HG02943 (cell line): ENCODE data around the gene PTCD2.
A peak's percentile ranks its signal among the peaks of the same experiment; 100 is the strongest.

ENCODE experiments used
- ATAC-seq: cut with Tn5 transposase; IDR thresholded peaks from one replicate; pipeline ENCODE4 v1.9.1; 2021; ENCODE audit warnings: mild to moderate bottlenecking, low read depth, moderate library complexity; ENCODE audit not compliant: unreplicated experiment

The PTCD2 gene, protein sequence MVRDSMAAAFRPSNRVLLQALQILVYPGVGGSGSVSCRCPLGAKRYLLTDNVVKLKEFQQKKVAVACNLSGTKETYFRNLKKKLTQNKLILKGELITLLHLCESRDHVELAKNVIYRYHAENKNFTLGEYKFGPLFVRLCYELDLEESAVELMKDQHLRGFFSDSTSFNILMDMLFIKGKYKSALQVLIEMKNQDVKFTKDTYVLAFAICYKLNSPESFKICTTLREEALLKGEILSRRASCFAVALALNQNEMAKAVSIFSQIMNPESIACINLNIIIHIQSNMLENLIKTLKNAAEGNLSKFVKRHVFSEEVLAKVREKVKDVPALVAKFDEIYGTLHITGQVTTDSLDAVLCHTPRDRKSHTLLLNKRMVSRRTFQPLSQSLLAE

DNA sequence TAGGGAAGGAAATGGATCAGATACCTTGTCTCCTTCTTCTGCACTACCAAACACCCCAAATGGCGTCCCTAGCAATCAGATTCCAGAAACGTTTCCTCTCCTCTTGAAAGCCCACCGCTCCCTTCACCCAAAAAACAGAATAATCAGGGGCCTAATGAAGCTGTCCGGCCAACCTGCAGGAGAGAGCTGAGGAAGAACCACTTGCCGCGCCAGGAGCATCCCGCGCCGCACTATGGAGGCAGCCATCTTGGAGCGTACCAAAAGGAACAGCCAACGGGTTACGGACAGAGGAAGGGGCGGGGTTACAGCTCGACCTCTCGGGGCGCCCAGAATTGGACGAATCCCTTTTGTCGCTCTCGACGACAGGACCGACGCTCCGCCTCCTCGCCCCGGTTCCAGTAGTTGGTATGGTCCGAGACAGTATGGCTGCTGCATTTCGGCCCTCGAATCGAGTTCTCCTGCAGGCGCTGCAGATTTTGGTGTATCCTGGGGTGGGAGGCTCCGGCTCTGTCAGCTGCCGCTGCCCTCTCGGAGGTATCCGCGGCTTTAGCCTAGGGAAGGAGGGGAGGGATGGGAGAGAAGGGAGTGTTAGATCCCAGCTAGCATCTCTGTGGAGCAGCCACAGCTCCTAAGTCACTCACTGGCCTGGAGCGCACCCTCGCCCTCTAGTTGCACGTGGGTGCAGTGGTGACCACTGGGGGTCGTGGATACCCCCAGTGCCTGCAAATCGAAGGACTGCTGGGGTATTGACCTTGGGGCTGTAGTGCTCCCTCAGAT lies at the start of gene PTCD2, which contains the start of gene MRPS27:
Gene PTCD2, plus strand, starts transcription at position 398 of the 777 bp plus-strand sequence. Its CDS starts 10 bp downstream, at position 408.
Gene MRPS27, minus strand, starts transcription at position 265 of the 777 bp plus-strand sequence. Its CDS starts 19 bp downstream, at position 246.
- ATAC-seq: peak; percentile 99

DNA sequence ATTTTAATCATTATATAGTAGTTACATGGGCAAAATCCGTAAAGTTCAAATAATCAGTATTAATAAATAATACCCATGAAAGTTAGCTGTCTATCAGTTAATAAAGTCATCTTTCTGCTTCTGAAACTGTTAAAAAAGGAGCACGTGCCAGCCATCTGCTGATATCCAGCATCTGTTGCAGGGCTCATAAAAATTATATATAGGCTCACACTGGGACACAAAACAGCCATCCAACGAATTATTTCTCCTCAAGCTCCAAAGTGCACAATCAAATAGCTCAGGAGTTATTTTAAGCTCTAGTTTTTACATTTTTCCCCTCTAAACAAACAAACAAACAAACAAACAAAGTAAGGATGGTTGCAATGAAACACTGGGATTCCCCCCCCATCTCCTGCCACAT lies 48.5 kb upstream of the PTCD2 start:
- no peak for ATAC-seq

DNA sequence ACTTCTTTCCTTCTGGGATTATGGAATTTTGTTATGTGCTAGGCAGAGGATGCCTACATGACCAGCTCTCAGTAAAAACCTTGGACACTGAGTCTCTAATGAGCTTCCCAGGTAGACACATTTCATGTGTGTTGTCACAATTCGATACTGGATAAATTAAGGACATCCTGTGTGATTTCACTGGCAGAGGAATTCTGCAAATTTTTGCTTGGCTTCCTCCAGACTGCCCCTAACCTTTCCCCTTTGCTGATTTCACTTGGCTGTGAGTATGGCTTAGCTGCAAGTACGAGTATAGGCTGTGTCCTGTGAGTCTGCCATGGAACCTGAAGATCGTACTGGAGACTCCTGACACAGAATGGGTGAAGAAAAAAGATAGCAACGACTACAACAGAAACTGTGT lies 47.8 kb upstream of the PTCD2 start:
- no peak for ATAC-seq

DNA sequence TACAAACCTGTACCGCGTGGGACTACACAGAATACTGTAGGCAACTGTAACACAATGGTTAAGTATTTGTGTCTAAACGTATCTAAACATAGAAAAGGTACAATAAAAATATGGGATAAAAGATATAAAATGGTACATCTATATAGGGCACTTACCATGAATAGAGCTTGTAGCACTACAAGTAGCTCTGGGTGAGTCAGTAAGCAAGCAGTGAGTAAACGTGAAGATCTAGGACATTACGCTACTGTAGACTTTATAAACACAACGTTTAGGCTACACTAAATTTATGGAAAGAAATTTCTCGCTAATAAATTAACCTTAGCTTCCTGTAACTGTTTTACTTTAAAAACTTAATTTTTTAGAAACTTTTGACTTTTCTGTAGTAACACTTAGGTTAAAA lies 46.6 kb upstream of the PTCD2 start:
- no peak for ATAC-seq

DNA sequence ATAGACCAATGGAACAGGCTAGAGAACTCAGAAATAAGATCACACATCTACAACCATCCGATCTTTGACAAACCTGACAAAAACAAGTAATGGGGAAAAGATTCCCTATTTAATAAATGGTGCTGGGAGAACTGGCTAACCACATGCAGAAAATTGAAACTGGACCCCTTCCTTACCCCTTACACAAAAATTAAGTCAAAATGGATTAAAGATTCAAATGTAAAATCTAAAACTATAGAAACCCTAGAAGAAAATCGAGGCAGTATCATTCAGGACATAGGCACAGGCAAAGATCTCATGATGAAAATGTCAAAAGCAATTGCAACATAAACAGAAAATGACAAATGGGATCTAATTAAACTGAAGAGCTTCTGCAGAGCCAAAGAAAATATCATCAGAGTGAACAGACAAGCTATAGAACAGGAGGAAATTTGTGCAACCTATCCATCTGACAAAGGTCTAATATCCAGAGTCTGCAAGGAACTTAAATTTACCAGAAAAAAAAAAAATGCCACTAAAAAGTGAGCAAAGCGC lies 43.9 kb upstream of the PTCD2 start:
- ATAC-seq: no peak

DNA sequence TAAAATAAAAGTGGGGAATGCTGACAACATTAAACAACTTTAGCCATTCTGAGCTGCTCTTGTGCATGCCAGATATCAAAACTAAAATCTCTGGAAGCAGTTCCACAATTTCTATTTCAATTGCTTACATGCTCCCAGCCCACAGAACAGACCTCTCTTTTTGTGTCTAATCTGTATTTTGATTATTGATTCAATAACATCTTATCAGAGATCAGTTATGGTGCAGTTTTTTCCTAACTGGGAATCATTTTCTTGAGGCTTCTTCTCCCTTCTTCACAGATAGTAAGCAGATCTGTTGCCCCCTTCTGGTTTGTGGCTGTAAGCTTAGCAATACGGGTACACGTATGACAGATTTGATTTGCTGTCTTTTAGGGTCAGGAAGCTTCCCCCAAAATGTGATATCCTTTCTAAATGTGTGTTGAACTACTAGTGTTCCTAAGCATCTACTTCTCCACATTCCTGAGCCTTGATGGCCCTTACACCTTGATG lies 39.5 kb upstream of the PTCD2 start:
- no peak for ATAC-seq

DNA sequence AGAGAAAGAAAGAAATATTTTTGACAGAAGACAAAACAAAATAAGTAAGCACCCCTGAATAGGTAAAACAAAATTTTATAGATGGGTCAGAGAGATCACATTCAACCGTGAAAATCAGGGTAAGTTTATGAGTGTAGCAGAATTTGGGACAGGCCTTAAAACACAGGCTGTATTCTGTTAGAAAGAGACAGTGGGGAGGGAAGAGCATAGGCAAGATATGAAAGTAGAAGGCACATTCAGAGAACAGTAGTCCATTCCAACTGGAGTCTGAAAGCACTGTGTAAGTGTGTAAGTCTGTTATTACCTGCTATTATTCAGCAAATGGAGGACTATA lies 38.8 kb upstream of the PTCD2 start:
- no peak for ATAC-seq

DNA sequence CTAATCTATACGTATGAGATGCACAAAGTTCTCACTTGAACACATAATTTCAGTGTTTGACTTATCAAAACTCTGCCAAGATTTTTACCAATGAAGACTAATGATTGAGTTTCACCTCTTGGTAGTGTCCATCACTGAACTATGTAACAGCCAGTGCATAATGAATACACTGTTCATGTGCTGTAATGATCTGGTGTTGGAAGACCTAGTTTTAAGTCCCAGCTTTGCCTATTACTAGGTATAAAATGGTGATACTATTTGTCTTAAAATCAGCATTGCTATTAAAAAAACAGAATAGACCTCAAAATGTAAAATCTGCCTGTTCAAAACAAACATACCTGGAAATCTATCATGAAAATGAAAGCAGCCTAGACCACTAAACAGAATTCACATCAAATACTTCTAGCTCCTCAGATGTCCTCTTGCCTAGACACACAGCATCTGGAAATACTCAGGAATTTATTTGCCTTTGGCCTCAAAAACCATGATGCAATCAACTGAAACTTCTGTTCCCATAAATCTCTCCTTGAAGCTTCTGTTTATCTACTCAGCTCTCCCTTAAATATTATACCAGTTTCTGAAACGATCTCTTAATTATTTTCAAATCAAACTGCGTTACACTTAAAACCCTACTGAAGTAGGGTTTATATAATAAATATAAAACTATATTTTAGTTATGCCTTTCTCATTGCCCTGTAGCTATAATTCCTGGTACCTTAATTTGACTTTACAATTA lies 38.2 kb upstream of the PTCD2 start:
- no peak for ATAC-seq

DNA sequence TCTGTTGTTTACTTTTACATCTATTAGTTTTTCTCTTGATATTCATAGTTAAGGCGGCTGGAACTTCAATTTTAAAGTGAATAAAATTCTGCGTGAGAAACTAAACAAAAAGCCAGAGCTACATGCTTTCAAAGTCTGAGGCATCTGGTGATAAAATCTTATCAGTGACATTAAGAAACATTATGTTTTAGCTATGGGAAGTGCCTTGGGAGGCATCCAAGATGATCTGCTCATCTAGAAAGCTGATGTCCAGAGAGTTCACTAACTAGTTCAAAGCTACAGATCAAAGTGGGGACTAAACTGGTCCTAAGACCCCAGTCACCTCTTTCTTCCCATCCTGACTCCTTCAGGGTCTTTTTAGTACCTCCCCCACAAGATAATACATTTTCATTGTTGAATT lies 37.3 kb upstream of the PTCD2 start:
- no peak for ATAC-seq

DNA sequence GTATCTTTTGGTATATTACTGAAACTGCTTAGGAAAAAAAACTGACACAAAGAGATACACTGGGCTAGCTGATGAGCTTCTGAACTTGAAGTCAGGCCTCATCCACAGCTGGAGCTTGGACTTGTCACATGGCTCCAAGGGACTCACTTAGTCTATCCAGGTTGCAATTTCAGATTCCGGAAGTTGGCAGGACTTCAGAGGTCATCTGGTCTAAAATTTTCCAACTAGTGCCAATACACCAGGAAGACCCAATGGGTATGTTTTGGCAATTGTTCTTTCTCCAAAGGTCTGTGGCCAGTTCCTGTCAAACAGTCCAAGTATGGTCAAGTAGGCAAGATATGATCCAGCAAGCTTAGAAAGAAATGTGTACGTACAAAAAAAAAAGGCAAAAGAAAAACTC lies 36.8 kb upstream of the PTCD2 start:
- no peak for ATAC-seq

DNA sequence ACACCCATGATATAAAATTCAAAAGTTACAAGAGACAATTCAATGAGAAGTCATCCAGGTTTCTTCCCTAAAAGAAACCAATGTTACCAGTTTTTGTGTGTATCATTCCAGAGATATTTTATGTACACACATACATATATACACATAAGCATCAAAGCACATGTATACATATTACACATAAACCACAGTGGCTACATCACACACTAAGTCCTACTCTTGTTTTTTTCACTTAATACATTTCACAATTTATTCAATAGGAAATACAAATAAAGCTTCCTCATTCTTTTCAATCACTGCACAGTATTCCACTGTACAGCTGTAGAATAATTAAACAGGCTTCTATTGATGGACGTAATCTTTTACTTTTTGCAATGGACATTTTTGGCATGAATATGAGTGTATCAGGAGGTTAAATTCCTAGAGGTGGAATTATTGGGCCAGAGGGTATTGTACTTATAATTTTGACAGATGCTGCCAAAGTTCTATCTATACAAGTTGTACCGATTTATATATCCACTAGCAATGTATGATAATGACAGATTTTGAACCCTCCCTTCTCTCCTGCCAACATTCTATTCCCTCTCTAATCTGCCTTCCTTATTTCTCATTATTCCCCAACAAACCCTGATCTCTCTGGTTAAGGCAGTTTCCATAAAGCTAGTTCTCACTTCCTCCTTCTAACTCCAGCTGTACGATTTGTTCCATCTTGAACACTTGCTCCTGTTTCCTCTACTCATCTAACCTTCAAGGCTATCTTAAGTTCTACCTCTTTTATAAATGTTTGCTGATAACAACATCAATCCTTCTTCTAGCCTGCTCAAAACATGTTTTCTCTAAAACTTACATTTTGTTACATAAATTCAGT lies 35.4 kb upstream of the PTCD2 start:
- no peak for ATAC-seq

DNA sequence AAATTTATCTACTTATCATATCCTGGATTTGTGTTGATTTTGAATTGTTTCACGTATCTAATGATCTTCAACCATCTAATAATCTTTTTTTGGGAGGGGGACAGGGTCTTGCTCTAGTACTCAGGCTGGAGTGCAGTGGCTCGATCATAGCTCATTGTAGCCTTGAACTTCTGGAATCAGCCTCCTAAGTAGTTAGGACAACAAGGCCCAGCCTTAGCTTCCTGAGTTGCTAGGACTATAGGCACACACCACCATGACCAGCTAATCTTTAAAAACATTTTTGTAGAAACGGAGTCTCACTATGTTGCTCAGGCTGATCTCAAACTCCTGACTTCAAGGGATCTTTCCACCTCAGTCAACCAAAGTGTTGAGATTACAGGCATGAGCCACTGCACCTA lies 34.8 kb upstream of the PTCD2 start:
- no peak for ATAC-seq

DNA sequence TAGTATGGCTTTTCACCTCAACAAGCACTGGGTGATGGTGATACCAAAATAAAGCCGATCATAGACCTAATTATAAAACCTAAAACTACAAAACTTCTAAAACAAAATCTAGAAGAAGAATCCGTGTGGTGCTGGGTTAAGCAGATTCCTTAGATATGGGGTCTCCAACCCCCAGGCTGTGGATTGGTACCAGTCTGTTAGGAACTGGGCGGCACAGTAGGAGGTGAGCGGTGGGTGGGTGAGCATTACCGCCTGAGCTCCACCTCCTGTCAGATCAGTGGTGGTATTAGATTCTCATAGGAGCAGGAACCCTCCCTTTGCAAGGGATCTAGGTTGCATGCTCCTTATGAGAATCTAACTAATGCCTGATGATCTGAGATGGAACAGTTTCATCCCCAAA lies 33.4 kb upstream of the PTCD2 start:
- no peak for ATAC-seq

DNA sequence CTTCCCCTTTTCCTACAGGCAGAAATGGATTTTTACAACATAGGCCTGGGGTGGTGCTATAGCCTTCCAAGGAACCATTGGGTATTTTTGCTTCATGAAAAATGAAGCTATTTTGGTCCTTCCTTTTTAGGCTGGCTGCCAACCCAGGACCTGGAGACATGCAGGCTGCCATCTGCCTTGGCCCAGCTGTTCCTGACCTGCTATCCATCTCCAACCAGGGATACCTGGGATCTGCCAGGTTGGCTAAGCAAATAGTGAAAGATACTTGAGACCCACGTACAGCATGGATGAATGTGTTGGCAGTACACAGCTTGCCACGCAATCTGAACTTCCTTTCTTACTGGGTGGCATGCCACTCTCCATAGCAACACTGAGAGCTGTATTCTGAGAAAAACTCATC lies 31.2 kb upstream of the PTCD2 start:
- ATAC-seq: no peak

DNA sequence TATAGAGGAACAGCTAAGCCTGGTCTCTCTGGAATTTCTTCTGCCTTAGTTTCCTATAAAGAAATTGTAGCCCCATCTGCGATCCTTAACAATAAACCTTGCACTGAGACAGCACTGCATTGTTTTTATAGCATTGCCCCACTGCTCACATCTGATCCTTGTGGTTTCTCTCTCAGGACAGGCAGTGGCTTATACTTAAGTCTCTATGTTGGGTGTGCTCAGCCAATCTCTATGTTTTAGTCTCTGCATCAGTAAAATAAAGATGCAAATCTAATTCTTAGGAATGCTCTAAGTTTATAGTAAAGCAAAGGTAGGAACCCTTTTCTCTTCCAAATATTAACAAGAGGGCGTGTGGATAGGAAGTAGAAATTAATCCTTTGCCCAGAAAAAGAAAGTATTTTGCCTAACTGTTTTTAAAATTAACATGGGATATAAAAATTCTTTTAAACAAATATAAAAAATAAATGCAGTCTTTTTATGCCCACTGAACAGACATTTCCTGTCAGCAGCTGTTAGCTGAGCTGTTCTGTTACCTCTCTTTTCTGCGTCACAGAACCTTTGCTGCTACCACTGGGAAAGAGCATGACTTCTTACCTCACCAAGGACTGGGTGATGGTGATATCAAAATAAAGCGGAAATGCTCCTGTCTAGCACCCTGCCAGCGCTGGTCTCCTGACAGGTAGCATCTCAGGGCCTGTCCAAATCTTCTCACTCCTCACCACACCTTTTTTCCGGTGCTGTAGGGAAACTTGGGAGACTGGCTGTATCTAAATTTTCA lies 29.6 kb upstream of the PTCD2 start:
- ATAC-seq: no peak

DNA sequence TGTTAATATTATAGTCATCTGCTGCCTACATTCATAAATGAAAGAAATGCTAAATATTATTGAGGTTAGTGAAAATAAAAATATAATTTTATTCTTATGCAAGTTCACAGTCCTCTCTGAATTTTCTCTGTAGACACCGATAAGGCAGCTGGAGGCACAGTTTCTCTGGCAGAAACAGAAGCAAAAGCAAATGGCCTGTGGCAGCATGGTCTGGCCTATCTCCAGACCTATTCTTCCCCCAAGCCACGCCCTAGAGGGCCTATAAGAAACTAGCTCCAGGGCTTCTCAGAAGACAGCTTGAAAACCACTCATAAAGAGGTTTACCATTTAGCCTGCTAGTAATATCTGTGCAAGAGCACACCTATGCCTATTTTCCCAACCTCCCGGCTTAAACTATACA lies 28.6 kb upstream of the PTCD2 start:
- ATAC-seq: no peak

DNA sequence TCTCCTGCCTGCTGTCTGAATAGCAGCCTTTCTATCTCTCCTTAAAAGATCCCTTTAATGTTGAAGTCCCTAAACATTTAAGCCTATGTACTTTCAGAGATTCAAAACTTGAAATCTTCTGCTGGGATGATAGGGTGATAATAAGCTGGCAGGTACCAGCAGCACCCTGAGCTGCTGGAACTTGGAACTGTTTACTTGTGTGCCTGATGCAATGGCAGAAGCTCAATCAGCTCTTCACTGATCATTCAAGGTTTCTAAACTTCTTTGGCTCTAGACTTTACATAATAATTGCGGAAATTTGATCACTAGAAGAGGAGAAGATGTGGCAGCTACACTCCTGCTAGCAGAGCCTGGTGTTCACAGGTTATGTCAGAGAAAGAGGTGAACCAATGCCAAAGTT lies 27.8 kb upstream of the PTCD2 start:
- ATAC-seq: no peak

DNA sequence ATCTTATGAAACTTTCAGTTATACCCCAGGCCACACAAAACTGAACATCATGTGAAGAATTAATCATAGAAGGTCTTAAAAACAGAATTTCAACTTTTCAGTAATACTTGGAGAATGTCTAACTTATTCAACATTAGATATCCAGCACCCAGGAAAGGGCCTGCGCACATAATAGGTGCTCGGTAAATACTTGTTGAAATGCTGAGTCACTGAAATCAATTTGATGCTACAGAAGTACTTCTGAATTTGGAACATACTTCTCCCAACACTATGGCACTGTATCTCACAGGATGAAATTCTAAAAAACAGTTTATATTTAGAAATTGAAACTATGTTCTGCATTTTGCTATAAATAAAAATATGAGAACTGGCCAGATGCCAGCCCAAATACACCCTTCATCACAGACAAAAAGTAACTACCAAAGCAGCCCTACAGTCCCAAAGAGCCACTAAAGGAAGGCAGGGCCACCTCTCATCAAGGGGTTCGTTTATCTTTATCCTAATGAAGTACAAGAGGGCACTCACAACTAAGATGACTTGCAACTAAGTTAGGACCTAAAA lies 26.6 kb upstream of the PTCD2 start:
- no peak for ATAC-seq

DNA sequence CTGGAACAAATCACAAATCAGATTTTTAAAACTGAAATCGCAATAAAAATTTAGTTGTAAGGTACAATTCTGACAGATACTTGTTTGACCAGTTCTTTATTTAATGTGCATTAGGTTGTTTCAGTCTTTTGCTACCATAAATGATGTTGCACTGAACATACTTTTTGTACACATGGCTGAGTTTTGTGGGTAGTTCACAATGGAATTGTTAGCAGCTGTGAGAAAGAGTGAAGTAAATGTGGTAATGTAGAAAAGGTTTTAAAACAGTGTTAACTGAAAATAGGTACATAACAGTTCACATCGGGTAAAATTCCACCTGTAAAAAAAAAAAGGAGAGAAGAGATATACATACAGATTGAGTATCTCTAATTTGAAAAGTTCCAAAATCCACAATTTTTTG lies 25.7 kb upstream of the PTCD2 start:
- ATAC-seq: no peak
